Vagina (tissue), 2 donors: ENCODE measurements around the gene RASGRF2.

Experiments
- POLR2AphosphoS5 ChIP-seq, 2 donors: sonication (generic); formaldehyde crosslinking; IDR thresholded peaks; one replicate each; pipeline ENCODE4 v1.9.0; 2017; ENCODE audit warnings: antibody characterized with exemption in 2 of 2, mild to moderate bottlenecking in 2 of 2, low read depth in 1 of 2; ENCODE audit not compliant: insufficient read depth in 1 of 2
- TF ChIP-seq, protein P1 (sequence below), 3 experiments: fragments of 450-650 bp in 2 of 3; fragments of 200-600 bp in 1 of 3; sonication (generic) in 1 of 3; IDR thresholded peaks; one replicate each; pipeline ENCODE4 v1.5.1; 2017 to 2019; ENCODE audit warnings: antibody characterized with exemption in 3 of 3, mild to moderate bottlenecking in 2 of 3, moderate library complexity in 2 of 3

DNA sequence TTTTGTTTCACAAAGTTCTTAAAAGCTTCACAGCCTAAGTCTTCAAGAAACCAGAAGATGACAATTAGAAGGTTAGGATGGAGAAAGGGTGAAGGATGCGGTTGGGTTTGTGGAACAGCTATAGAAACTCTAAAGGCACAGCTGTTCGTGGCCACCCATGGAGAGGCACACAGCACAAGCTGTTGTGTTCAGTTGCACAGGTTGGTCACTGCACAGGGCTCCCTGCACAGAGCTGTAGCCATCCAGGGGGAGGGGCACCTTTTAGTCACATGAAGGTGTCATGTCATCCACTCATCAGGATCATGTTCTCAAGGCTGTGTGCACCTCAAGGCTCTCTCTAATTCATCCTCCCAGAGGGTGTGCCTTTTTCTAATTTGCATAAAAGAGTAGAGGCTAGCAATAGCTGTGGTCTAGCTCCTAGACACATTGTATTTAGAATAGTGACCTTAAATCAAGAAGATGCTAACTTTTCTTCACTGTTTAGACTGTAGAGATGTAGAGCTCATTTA, 5.0 kb upstream of the RASGRF2 start:
- no peak for TF ChIP-seq POLR2AphosphoS5 (IDR thresholded peaks at IDR 0.05; ENCODE audit: insufficient read depth in 1 of 2, low read depth in 1 of 2)
- TF ChIP-seq, protein P1, sequence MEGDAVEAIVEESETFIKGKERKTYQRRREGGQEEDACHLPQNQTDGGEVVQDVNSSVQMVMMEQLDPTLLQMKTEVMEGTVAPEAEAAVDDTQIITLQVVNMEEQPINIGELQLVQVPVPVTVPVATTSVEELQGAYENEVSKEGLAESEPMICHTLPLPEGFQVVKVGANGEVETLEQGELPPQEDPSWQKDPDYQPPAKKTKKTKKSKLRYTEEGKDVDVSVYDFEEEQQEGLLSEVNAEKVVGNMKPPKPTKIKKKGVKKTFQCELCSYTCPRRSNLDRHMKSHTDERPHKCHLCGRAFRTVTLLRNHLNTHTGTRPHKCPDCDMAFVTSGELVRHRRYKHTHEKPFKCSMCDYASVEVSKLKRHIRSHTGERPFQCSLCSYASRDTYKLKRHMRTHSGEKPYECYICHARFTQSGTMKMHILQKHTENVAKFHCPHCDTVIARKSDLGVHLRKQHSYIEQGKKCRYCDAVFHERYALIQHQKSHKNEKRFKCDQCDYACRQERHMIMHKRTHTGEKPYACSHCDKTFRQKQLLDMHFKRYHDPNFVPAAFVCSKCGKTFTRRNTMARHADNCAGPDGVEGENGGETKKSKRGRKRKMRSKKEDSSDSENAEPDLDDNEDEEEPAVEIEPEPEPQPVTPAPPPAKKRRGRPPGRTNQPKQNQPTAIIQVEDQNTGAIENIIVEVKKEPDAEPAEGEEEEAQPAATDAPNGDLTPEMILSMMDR (IDR thresholded peaks at IDR 0.05): no peak
